Measurements from ENCODE around the gene CCDC198.

CCDC198 gene, protein sequence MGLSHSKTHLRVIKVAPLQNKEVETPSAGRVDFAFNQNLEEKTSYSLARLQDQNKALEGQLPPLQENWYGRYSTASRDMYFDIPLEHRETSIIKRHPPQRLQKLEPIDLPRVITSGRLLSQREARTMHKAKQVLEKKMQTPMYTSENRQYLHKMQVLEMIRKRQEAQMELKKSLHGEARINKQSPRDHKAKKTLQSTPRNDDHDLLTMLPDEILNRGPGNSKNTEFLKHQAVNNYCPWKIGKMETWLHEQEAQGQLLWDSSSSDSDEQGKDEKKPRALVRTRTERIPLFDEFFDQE

DNA sequence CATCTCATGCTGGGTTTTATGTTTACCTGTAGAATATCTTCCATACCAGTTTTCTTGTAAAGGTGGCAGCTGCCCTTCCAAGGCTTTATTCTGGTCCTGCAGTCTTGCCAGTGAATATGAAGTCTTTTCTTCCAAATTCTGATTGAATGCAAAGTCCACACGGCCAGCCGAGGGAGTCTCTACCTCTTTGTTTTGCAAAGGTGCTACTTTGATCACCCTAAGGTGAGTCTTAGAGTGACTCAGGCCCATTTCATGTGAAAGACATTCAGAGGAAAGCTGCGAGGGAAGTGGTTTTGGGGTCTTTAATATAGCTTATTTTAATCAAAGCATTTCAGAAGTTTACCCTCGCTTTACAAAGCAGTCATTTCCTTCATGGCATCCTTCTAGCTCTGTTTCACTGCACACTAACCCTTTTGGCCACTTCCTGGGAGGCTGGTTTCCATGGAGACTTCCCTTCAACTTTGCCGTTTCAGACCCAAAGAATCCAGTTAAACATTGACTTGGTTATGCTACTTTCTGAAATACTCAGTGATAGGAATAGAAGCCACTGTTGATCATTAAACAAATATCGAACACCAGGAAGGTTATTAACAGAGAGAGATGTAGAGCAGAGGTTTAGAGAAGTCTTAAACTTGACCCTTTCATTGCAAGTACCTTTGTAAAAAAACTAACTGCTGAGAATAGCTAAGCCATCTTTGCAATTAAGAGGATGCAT lies at the start of gene CCDC198:
Gene CCDC198 (minus strand): TSS at position 391 of the 715 bp plus-strand sequence. CDS start 142 bp downstream, at position 249.
- H3K9me3 Mint-ChIP-seq = no peaks in the 10 kb centered on the region
- no peak within 1 kb of the TSS for H3K27ac Mint-ChIP-seq
- DNase-seq (ENCODE audit: low spot score in 2 of 2) (no peak), ATAC-seq (ENCODE audit: low read depth) (no peak)
- H3K27me3 Mint-ChIP-seq = peaks cover 4% of the 10 kb centered on the region
- H3K36me3 Mint-ChIP-seq = no peaks in the 10 kb centered on the region
- no peaks in the 10 kb centered on the region for H3K4me1 Mint-ChIP-seq
- H3K4me3 Mint-ChIP-seq = no peak within 1 kb of the TSS

DNA sequence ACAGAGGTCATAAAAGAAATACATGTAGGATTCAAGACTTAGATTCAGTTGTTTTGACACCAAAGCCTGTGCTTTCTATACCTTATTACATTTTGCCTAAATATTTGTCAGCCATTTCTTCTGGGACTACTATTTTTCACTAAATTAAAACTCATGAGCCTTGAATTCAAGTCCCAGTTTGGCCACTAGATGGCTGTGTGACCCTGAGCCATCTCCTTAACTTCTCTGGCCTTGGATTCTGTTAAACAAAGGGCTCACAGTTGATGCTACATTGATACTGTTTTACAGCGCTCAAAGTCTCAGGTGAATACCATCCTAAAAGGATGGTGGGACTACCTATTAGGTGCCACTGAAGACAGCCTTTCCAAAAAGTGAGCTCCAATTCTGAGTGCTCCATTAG lies 39.6 kb upstream of the CCDC198 start:
- Mint-ChIP-seq H3K4me1 (no peaks in the 10 kb centered on the region), H3K27ac (no peak overlapping the region), H3K9me3 (no peaks in the 10 kb centered on the region), H3K4me3 (no peak overlapping the region), H3K27me3 (peaks cover 11% of the 10 kb centered on the region), H3K36me3 (no peaks in the 10 kb centered on the region)
- DNase-seq (ENCODE audit: low spot score in 2 of 2) = no peak
- ATAC-seq (ENCODE audit: low read depth) = no peak

DNA sequence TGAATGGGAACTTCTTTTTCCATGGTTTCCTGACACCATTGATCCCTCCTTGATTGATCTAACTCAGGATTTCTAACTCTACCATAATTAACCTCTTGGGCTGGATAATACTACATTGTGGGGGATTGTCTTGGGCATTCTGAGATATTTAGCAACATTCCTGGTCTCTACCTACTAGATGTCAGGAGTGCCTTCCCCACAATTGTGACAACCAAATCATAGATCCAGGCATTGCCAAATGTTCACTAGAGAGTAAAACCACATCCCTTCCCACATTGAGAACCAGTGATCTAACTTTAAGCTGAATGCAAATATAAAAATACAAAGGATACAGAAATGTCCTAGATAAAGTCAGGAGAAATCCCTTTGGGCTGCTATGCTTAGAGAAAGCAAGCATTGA lies 36.9 kb upstream of the CCDC198 start:
- no peak for ATAC-seq (ENCODE audit: low read depth)
- Mint-ChIP-seq H3K36me3 (no peaks in the 10 kb centered on the region), H3K27ac (no peak overlapping the region), H3K27me3 (peaks cover 11% of the 10 kb centered on the region), H3K4me3 (no peak overlapping the region), H3K9me3 (peaks cover 9% of the 10 kb centered on the region), H3K4me1 (no peaks in the 10 kb centered on the region)
- DNase-seq (ENCODE audit: low spot score in 2 of 2) = no peak

DNA sequence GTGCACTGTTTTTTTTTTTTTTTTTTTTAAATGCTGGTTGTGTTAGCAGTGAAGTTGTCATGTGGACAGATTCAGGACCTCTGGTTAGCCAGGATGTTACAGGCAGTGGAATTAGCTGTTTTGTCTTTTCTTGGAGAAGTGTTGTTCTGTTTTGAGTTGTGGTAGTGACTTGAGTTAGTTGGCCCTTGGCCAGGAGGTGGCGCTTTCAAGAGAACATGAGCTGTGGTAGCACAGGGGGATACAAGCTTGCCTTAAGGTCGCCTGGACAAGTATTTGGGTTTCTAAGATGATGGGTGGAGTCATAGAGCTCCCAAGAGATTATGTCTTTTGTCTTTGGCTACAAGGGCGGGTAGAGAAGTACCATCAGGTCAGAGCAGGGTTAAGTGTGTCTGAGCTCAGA lies 33.3 kb upstream of the CCDC198 start:
- H3K9me3 Mint-ChIP-seq = peaks cover 28% of the 10 kb centered on the region
- DNase-seq (ENCODE audit: low spot score in 2 of 2) (no peak), ATAC-seq (ENCODE audit: low read depth) (no peak)
- no peaks in the 10 kb centered on the region for H3K4me1 Mint-ChIP-seq
- no peak overlapping the region for H3K4me3 Mint-ChIP-seq
- H3K27ac Mint-ChIP-seq = no peak overlapping the region
- H3K36me3 Mint-ChIP-seq = peaks cover 3% of the 10 kb centered on the region
- H3K27me3 Mint-ChIP-seq = peaks cover 8% of the 10 kb centered on the region

DNA sequence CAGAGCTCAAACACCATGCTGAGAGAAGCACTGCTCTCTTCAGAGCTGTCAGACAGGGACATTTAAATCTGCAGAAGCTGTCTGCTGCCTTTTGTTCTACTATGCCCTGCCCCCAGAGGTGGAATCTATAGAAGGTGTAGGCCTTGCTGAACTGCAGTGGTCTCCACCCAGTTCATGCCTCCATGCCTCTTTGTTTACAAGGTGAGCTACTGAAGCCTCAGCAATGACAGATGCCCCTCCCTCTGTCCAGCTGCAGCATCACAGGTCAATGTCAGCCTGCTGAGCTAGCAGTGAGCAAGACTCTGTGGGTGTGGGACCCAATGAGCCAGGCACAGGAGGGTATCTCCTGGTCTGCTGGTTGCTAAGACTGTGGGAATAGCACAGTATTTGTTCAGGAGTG lies 25.4 kb upstream of the CCDC198 start:
- no peak for ATAC-seq (ENCODE audit: low read depth)

DNA sequence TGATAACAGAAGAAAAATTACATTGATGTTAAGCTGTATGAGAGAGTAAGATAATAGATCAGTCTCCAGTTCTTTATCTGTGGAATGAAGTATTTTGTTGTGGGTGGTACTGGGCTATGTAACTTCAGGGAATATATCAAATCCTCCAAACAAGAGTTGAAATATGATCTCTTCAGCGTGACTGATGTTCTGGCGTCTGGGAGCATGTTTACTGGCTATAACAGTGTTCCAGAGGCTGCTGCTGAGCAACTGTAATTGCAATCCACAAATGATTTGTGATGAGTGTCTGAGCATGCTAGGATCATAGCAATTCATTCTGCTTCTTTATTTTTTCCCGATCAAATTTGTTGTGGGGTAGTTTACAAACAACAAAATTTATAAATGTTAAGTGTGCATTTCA lies 18.6 kb upstream of the CCDC198 start:
- Mint-ChIP-seq H3K4me3 (no peak overlapping the region), H3K9me3 (peaks cover 9% of the 10 kb centered on the region), H3K36me3 (peaks cover 3% of the 10 kb centered on the region), H3K4me1 (no peaks in the 10 kb centered on the region), H3K27me3 (peaks cover 3% of the 10 kb centered on the region), H3K27ac (no peak overlapping the region)
- no peak for DNase-seq (ENCODE audit: low spot score in 2 of 2)
- ATAC-seq (ENCODE audit: low read depth) = no peak

More for the DNA sequence above, 25.4 kb upstream of the CCDC198 start:
- Mint-ChIP-seq H3K36me3 (peaks cover 10% of the 10 kb centered on the region), H3K9me3 (peaks cover 28% of the 10 kb centered on the region), H3K27ac (no peak overlapping the region), H3K4me3 (no peak overlapping the region), H3K27me3 (peaks cover 4% of the 10 kb centered on the region), H3K4me1 (no peaks in the 10 kb centered on the region)
- DNase-seq (ENCODE audit: low spot score in 2 of 2) = no peak

DNA sequence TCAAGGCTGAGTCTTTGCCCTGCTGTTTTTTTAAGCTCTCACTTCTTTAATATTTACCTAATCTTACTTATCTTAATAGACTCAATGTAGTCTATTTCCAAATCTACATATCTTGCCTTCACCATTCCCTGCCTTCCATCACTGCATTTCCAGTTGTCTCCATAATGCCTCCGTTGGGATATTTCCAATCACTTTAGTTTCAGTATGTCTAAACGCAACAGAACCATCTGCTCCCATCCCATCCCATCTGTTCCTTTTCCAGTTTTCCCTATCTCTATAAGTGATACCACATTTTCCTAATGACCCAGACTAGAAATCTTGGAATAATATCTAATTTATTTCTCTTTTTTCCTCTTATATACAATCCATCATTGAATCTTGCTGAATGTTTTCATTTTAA lies 15.1 kb upstream of the CCDC198 start:
- no peak overlapping the region for H3K4me3 Mint-ChIP-seq
- ATAC-seq (ENCODE audit: low read depth) = no peak
- H3K4me1 Mint-ChIP-seq = no peaks in the 10 kb centered on the region

DNA sequence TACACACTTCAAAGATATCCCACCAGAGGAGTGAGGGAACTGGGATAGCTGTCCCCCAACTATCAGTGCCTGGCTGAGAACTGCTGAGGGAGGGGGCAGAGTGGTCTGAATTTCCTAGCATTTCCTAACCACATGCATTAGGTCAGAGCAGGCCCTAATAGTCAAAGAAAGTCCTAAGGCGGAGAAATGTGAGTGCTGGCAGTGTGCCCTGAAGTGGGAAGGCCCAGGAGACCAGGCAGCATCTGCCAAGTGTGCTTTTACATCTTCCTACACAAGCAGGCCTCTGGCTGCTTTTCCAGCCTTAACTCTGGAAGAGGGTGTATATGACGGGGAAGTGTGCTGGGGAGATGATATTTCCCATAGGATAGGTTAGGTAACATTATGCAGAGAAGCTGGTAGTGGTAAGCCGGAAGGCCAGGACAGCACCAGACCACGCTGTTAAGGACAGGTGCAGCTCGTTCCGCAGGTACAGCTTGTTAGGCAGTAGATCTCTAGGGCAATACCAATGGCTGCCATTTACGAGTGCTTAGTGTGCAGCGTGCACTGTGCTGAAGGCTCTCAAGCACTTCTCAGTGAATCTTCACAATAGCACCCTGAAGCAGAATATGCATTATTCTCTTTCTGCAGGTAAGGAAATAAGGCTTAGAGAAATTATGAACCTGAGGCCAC lies 9.1 kb upstream of the CCDC198 start:
- Mint-ChIP-seq H3K27ac (no peak overlapping the region), H3K36me3 (no peaks in the 10 kb centered on the region), H3K4me1 (no peaks in the 10 kb centered on the region), H3K27me3 (no peaks in the 10 kb centered on the region), H3K4me3 (no peak overlapping the region), H3K9me3 (no peaks in the 10 kb centered on the region)
- no peak for ATAC-seq (ENCODE audit: low read depth)
- no peak for DNase-seq (ENCODE audit: low spot score in 2 of 2)

More for the DNA sequence above, 15.1 kb upstream of the CCDC198 start:
- Mint-ChIP-seq H3K27me3 (no peaks in the 10 kb centered on the region), H3K9me3 (no peaks in the 10 kb centered on the region), H3K36me3 (no peaks in the 10 kb centered on the region), H3K27ac (no peak overlapping the region)
- DNase-seq (ENCODE audit: low spot score in 2 of 2) = no peak

DNA sequence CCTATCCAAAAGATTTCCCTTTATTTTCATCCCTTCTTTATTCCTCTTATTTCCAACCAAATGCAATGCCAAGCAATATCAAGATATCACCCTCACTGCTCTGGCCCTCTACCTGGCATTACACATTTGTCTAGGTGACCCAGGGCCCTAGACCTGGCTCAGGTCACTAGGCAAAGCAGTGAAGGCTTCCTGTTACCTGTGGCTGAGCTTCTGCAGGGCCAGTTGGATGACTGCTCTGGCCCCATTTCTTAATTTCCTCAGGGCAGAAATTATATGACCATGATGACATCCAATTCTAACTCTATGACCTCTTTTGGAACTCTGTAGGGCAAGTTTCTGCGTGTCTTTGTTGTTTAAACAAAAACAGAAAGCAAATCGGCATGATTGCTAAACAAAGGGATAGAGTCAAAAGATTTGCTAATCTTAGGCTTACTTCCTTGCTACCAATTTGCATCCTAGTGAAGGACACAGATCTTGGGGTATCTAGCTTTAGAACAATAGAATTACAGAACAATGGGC lies 7.4 kb upstream of the CCDC198 start:
- no peaks in the 10 kb centered on the region for H3K9me3 Mint-ChIP-seq
- no peak overlapping the region for H3K4me3 Mint-ChIP-seq

DNA sequence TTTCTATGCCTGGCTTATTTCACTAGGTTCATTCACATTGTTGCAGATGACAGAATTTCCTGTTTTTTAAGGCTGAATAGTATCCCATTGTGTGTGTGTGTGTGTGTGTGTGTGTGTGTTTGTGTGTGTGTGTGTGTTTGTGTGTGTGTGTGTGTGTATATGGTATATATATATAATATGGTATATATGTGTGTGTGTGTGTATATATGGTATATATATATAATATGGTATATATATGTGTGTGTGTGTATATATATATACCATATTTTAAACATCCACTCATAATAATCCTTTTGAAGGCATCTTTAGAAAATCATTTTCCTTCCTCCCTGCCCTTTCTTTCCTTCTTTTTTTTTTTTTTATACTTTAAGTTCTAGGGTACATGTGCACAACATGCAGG lies 5.0 kb upstream of the CCDC198 start:
- Mint-ChIP-seq H3K27ac (no peak overlapping the region), H3K27me3 (peaks cover 4% of the 10 kb centered on the region), H3K36me3 (no peaks in the 10 kb centered on the region), H3K4me1 (no peaks in the 10 kb centered on the region), H3K4me3 (no peak overlapping the region), H3K9me3 (no peaks in the 10 kb centered on the region)
- no peak for ATAC-seq (ENCODE audit: low read depth)
- DNase-seq (ENCODE audit: low spot score in 2 of 2) = no peak

More for the DNA sequence above, 7.4 kb upstream of the CCDC198 start:
- DNase-seq (ENCODE audit: low spot score in 2 of 2) (no peak), ATAC-seq (ENCODE audit: low read depth) (no peak)
- Mint-ChIP-seq H3K27me3 (peaks cover 1% of the 10 kb centered on the region), H3K36me3 (no peaks in the 10 kb centered on the region), H3K4me1 (no peaks in the 10 kb centered on the region), H3K27ac (no peak overlapping the region)

DNA sequence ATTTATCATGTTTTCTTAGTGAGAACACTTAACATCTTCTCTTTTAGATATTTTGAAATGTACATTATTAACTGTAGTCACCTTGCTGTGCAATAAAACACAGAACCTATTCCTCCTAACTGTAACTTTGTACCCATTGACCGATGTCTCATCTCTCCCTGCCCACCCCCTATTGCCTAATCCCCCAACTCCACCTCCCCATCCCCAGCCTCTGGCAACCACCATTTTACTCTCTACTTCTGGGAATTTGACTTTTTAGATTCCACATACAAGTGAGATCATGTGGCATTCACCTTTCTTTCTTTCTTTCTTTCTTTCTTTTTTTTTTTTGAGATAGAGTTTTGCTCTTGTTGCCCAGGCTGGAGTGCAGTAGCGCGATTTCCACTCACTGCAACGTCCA lies 4.4 kb upstream of the CCDC198 start:
- DNase-seq (ENCODE audit: low spot score in 2 of 2) (no peak), ATAC-seq (ENCODE audit: low read depth) (no peak)
- Mint-ChIP-seq H3K36me3 (no peaks in the 10 kb centered on the region), H3K4me1 (no peaks in the 10 kb centered on the region), H3K9me3 (no peaks in the 10 kb centered on the region), H3K4me3 (no peak overlapping the region), H3K27ac (no peak overlapping the region), H3K27me3 (peaks cover 4% of the 10 kb centered on the region)

DNA sequence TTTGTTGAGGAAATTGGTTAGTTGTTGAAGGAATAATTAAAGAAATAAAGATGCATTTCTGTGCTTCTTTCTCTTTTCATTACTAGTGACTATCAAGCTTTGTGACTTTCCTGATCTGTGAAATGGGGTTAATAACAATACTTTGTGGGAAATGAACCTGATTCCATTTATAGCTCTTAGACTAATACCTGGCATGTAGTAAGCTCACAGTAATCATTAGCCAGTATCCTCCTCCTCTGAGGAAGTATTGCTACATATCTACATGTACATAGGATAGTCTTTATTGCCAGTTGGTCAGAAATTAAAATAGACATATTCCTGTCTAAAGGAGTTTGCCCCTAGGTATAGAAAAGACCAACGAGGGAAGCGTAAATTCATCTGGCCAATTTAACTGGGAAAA lies 1.8 kb upstream of the CCDC198 start:
- no peaks in the 10 kb centered on the region for H3K9me3 Mint-ChIP-seq
- no peak overlapping the region for H3K4me3 Mint-ChIP-seq
- no peaks in the 10 kb centered on the region for H3K36me3 Mint-ChIP-seq
- H3K27ac Mint-ChIP-seq = no peak overlapping the region
- H3K4me1 Mint-ChIP-seq = no peaks in the 10 kb centered on the region
- ATAC-seq (ENCODE audit: low read depth) (no peak), DNase-seq (ENCODE audit: low spot score in 2 of 2) (no peak)
- H3K27me3 Mint-ChIP-seq = peaks cover 4% of the 10 kb centered on the region

DNA sequence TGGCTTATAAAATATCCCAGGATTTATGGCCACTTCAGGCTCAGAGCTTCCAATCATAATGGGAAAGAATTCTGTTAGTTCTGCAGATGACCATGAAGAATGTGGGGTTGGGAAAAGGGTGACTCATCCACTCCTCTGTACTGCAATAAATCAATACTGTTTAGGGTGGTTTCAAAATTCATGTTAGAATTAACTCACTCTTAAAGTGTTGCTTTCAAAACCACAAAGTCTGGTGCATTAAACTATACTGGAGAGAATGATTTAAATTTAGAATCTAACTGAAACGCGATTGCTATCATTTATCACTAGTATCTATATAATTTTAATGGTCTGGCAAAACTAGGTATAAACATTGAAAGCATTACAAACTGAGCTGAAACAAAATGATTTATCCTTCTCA lies 798 bp downstream of the CCDC198 start:
- H3K9me3 Mint-ChIP-seq = no peaks in the 10 kb centered on the region
- H3K27ac Mint-ChIP-seq = no peak overlapping the region
- no peak for DNase-seq (ENCODE audit: low spot score in 2 of 2)

DNA sequence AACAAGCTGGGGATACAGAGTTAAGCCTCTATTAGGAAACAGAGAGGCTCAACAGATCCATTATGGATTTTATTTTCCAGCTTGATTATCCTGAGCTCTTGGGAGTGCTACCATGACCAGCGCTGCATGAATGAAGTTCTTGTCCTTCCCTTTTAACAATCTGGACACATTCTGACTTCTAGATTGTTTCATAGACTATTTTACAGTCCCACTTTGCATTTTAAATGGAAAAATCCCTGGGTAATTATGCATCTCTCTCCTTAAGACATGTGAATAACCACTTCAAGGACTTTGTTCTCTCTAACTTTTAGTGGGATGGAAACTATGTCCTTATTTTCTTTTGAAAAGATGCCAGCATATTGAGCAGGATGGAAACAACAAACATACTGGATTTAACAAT lies 2.0 kb downstream of the CCDC198 start:
- no peak overlapping the region for H3K4me3 Mint-ChIP-seq
- DNase-seq (ENCODE audit: low spot score in 2 of 2) = no peak
- no peaks in the 10 kb centered on the region for H3K4me1 Mint-ChIP-seq
- ATAC-seq (ENCODE audit: low read depth) = no peak
- no peaks in the 10 kb centered on the region for H3K36me3 Mint-ChIP-seq
- H3K27me3 Mint-ChIP-seq = peaks cover 6% of the 10 kb centered on the region
- H3K27ac Mint-ChIP-seq = no peak overlapping the region
- no peaks in the 10 kb centered on the region for H3K9me3 Mint-ChIP-seq

More for the DNA sequence above, 798 bp downstream of the CCDC198 start:
- H3K4me1 Mint-ChIP-seq = no peaks in the 10 kb centered on the region
- H3K4me3 Mint-ChIP-seq = no peak overlapping the region
- H3K27me3 Mint-ChIP-seq = peaks cover 7% of the 10 kb centered on the region
- no peaks in the 10 kb centered on the region for H3K36me3 Mint-ChIP-seq
- ATAC-seq (ENCODE audit: low read depth) = no peak
